K562 treated with DMSO at 1 percent for 4 hours (cell line): ENCODE data around the gene C17orf75. TPM values are rescaled to one million over a fixed set of nuclear protein-coding genes. Genes with fewer than 3 reads are reported as not detected.

Source experiments
- total RNA-seq: library from RNA; unstranded; fragments of 300-600 nt; gene quantifications from 2 replicates; pipeline ENCODE4 v1.2.3, GENCODE V29; 2022; ENCODE audit not compliant: insufficient read depth

The C17orf75 gene, protein sequence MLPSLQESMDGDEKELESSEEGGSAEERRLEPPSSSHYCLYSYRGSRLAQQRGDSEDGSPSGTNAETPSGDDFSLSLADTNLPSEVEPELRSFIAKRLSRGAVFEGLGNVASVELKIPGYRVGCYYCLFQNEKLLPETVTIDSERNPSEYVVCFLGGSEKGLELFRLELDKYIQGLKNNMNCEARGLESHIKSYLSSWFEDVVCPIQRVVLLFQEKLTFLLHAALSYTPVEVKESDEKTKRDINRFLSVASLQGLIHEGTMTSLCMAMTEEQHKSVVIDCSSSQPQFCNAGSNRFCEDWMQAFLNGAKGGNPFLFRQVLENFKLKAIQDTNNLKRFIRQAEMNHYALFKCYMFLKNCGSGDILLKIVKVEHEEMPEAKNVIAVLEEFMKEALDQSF
- 9.6 and 15.2 TPM in 2 replicates for total RNA-seq

GRCh38 chr17:32341857-32342602 lies at the start of gene C17orf75:
Gene C17orf75, minus strand, starts transcription at chr17:32342173. Its CDS starts 34 bp downstream, at chr17:32342139.

DNA sequence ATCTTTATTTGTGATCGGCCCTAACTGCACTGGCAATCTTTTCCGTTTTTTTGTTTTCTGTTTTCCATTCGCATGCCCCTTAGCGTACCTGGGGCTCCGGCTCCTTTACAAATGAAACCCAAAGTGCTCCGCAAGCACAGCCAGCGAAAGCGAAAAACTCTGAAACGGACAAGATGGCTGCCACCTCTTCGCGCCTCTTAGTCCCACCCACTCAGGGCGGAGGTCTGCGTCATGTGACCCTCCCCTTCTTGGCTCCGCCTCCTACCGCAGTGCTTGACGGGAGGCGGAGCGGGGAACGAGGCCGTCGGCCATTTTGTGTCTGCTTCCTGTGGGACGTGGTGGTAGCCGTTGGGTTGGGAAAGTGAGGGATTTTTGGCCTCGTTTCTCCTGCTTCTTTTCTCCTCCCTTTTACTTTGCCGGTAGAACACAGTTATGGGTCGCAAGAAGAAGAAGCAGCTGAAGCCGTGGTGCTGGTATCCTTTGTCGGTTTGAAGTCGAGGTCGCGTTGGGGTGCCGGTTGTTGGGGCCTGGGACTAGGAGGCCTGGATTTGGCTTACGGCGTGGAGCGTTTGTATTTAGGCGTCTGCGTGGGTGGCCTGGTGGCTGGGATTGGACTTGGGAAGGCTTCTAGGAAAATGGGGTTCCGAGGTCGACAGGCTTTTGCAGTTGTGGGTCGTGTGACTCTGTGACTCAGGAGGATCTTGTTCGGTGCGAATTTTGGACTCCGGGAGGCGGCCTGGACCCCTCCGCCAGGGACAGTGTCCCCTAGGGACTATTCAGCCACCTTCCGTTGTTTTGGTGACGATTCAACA lies 8.1 kb upstream of the C17orf75 start, which contains the start of gene ZNF207:
ZNF207 (plus strand) TSS at position 304 of the 812 bp plus-strand sequence; CDS start at position 433, 129 bp downstream.

Other genes starting within 250 kb of the C17orf75 start
- gene RHOT1, start 199.7 kb downstream of the C17orf75 start, total RNA-seq = 18.5 and 20.0 TPM in 2 replicates
- not detected in 2 replicates for gene RHBDL3, start 76.3 kb downstream of the C17orf75 start, total RNA-seq
- 91.6 and 113 TPM in 2 replicates for gene ZNF207, start 8.0 kb upstream of the C17orf75 start, total RNA-seq
- gene PSMD11, start 102.3 kb upstream of the C17orf75 start, total RNA-seq = 37.8 and 45.3 TPM in 2 replicates
- gene CDK5R1, start 144.8 kb upstream of the C17orf75 start, total RNA-seq = 2.9 and 4.2 TPM in 2 replicates